ENCODE data around the gene BARHL1. TPM values are rescaled to one million over a fixed set of nuclear protein-coding genes. Genes with fewer than 3 reads are reported as not detected.

Gene BARHL1
- total RNA-seq, 4 donors from 2014 or later, result not detected

DNA sequence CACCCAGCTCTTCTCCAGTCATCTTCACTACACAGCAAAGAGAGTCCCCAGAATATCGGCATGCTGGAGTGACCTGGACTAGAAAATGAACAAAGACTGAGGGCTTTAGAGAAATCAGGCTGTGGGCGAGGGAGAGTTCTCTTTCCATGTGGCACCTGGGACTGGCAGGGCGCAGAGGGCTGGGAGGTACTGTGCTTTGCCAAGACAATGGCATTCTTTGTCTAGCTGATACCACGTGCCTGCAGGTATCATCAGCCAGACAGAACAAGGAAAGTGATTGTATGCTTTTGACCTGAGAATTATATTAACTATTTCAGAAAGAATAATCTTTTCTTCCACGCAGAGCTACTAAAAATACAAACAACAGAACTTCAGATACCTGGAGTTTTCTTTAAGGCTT is 56.9 kb downstream of the BARHL1 start:
- Histone ChIP-seq H3K27ac (no peak overlapping the region), H3K4me1 (no peaks in the 10 kb centered on the region), H3K4me3 (no peak overlapping the region), H3K9me3 (no peaks in the 10 kb centered on the region), H3K27me3 (no peaks in the 10 kb centered on the region), H3K36me3 (peaks cover 0 to 57% of the 10 kb centered on the region in 2 donors)
- intact Hi-C loops (cut with DNase I; ENCODE audit: low total_unique reads), result no loop called here
- no peak for ATAC-seq
- no peak for DNase-seq
- TF ChIP-seq CTCF (IDR thresholded peaks at IDR 0.05 in 4 of 5, conservative IDR thresholded peaks at IDR 0.05 in 1 of 5) (no peak), POLR2A (IDR thresholded peaks at IDR 0.05) (no peak)
- in situ Hi-C loops (cut with MboI; ENCODE audit: low sequenced_read_pairs in 4 of 4), result no loop called here

Other genes starting within 250 kb of the BARHL1 start
- 10 to 100 TPM; 22.3 to 39.3 (median 24.8) TPM for gene SETX, start 227.6 kb upstream of the BARHL1 start, total RNA-seq
- gene TTF1, start 175.8 kb upstream of the BARHL1 start, total RNA-seq, result 10 to 100 TPM; 11.9 to 18.2 (median 12.8) TPM
- gene CFAP77, start 172.4 kb upstream of the BARHL1 start, total RNA-seq, result not detected
- gene DDX31, start 87.4 kb downstream of the BARHL1 start, total RNA-seq, result 1 to 10 TPM; 5.4 to 8.8 (median 6.4) TPM
- 10 to 100 TPM in 3 of 4 donors, 1 to 10 TPM in 1; 9.2 to 11.7 (median 10.8) TPM for gene GTF3C4, start 87.9 kb downstream of the BARHL1 start, total RNA-seq

Data from gastrocnemius medialis (tissue), 4 donors.